Measurements from ENCODE around the gene COL21A1.

Gene COL21A1

DNA sequence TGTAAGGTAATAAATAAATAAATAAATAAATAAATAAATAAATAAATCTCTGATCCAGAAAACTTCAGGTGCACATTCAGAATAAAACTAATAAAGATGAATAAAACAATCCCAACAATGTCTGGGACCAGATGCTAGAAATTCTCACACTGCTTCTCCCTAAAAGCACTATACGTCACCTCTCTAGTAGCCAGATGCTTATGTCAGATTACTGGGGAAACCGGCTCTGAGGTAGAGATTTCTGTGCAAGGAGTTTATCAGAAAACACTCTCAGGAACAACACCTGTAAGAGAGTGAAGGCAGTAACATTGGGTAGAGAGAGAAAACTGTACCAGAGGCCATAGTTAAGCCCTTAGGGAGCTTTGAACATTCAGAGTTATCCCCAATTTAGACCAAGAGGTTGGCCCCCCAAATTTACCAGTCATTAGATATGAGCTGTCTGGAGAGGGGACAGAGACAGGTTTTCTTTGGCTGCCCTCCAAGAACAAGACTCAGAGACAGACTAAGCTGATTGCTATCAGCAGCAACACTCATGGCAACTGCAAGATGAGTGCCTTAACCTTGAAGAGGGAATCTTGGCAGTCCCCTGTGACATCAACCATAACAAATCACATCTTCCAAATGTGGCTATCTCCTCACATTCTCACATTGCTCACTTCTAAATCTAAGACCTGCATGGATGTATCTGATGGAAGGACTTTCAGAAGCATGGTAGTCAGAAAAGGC, 220.8 kb downstream of the COL21A1 start:
- Histone ChIP-seq H3K23ac (ENCODE audit: low read depth, low read length, poor library complexity) (no peak overlapping the region), H2BK12ac (ENCODE audit: low read length) (no peak overlapping the region), H2BK120ac (ENCODE audit: low read depth, low read length) (no peak overlapping the region), H3K27me3 (ENCODE audit: control insufficient read depth in 3 of 3, insufficient read depth in 3 of 3, low read depth in 1 of 3, low read length in 3 of 3) (peaks cover 0 to 2% (median 0%) of the 10 kb centered on the region in 3 experiments), H3K27ac (replicated peaks; ENCODE audit: low read length) (no peak overlapping the region), H3K9ac (ENCODE audit: low read depth, low read length, poor library complexity) (no peak overlapping the region), H3K79me1 (ENCODE audit: low read depth, low read length) (no peaks in the 10 kb centered on the region), H4K91ac (ENCODE audit: low read depth, low read length, poor library complexity) (no peak overlapping the region), H3K9me3 (replicated peaks in 1 of 2; ENCODE audit: control insufficient read depth in 2 of 2, insufficient read depth in 1 of 2, low read depth in 1 of 2, low read length in 2 of 2) (no peaks in the 10 kb centered on the region), H2BK15ac (ENCODE audit: low read length) (no peak overlapping the region), H2AK5ac (ENCODE audit: low read depth, low read length) (no peak overlapping the region), H3K4ac (ENCODE audit: low read length) (no peak overlapping the region), H2AFZ (ENCODE audit: low read length) (no peak overlapping the region), H3K4me3 (ENCODE audit: low read length in 2 of 2) (no peak overlapping the region), H2BK5ac (ENCODE audit: low read length) (no peak overlapping the region), H3K36me3 (replicated peaks in 1 of 2; ENCODE audit: control insufficient read depth in 2 of 2, insufficient read depth in 2 of 2, low read length in 2 of 2) (no peaks in the 10 kb centered on the region), H3K14ac (ENCODE audit: low read length) (no peak overlapping the region), H3K4me1 (ENCODE audit: control insufficient read depth in 2 of 2, insufficient read depth in 1 of 2, low read depth in 1 of 2, low read length in 2 of 2) (no peaks in the 10 kb centered on the region), H4K8ac (ENCODE audit: low read depth, low read length) (no peak overlapping the region), H3K4me2 (ENCODE audit: insufficient read depth, low read length, poor library complexity, severe bottlenecking) (no peak overlapping the region), H3K18ac (ENCODE audit: low read length) (no peak overlapping the region)
- no CpG with 5 or more reads among the region's 2 CpGs for WGBS, 2 donors (ENCODE audit: extremely low coverage in 2 of 2, insufficient read length in 2 of 2, insufficient replicate concordance in 1 of 2)
- no peak for DNase-seq (ENCODE audit: low spot score)

DNA sequence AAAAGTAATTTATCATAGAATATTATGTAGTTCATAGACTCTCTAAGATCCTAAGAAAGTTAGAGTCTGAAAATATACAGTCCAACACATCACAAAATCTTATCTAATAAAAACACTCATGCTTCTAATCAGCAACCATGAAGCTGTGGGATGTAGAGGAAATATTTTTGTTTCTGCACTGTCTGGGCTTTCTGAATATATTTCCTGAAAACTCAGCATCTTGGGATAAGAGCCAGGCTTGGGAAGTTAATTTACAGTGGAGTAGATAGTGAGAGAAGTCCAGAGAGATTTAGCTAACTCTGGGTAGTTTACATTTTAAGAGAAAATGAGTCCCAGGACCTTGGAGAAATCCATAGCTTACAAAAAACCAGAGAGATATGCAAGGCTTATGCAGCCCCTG, 221.6 kb downstream of the COL21A1 start:
- H3K4me2 ChIP-seq (ENCODE audit: insufficient read depth, low read length, poor library complexity, severe bottlenecking): no peak overlapping the region
- H4K8ac ChIP-seq (ENCODE audit: low read depth, low read length): no peak overlapping the region
- no peak overlapping the region for H2BK15ac ChIP-seq (ENCODE audit: low read length)
- DNase-seq (ENCODE audit: low spot score): no peak
- H3K4me3 ChIP-seq (ENCODE audit: low read length in 2 of 2): no peak overlapping the region
- no peaks in the 10 kb centered on the region for H3K36me3 ChIP-seq (replicated peaks in 1 of 2; ENCODE audit: control insufficient read depth in 2 of 2, insufficient read depth in 2 of 2, low read length in 2 of 2)
- no peak overlapping the region for H3K27ac ChIP-seq (replicated peaks; ENCODE audit: low read length)
- peaks cover 0 to 2% (median 0%) of the 10 kb centered on the region in 3 experiments for H3K27me3 ChIP-seq (ENCODE audit: control insufficient read depth in 3 of 3, insufficient read depth in 3 of 3, low read depth in 1 of 3, low read length in 3 of 3)
- H3K79me1 ChIP-seq (ENCODE audit: low read depth, low read length): no peaks in the 10 kb centered on the region
- H2BK12ac ChIP-seq (ENCODE audit: low read length): no peak overlapping the region
- no peak overlapping the region for H3K4ac ChIP-seq (ENCODE audit: low read length)
- no peak overlapping the region for H3K23ac ChIP-seq (ENCODE audit: low read depth, low read length, poor library complexity)
- no peaks in the 10 kb centered on the region for H3K4me1 ChIP-seq (ENCODE audit: control insufficient read depth in 2 of 2, insufficient read depth in 1 of 2, low read depth in 1 of 2, low read length in 2 of 2)
- H3K14ac ChIP-seq (ENCODE audit: low read length): no peak overlapping the region
- H2AFZ ChIP-seq (ENCODE audit: low read length): no peak overlapping the region
- no peak overlapping the region for H2AK5ac ChIP-seq (ENCODE audit: low read depth, low read length)
- H3K9me3 ChIP-seq (replicated peaks in 1 of 2; ENCODE audit: control insufficient read depth in 2 of 2, insufficient read depth in 1 of 2, low read depth in 1 of 2, low read length in 2 of 2): no peaks in the 10 kb centered on the region
- H3K9ac ChIP-seq (ENCODE audit: low read depth, low read length, poor library complexity): no peak overlapping the region
- H2BK5ac ChIP-seq (ENCODE audit: low read length): no peak overlapping the region
- no peak overlapping the region for H4K91ac ChIP-seq (ENCODE audit: low read depth, low read length, poor library complexity)
- no peak overlapping the region for H2BK120ac ChIP-seq (ENCODE audit: low read depth, low read length)
- no peak overlapping the region for H3K18ac ChIP-seq (ENCODE audit: low read length)

- no CpG with 5 or more reads among the region's 5 CpGs for whole genome bisulfite sequencing, 2 donors (ENCODE audit: extremely low coverage in 2 of 2, insufficient read length in 2 of 2, insufficient replicate concordance in 1 of 2)
- no peak overlapping the region for H3K9ac ChIP-seq (ENCODE audit: low read depth, low read length, poor library complexity)
- H4K91ac ChIP-seq (ENCODE audit: low read depth, low read length, poor library complexity): no peak overlapping the region
- H3K79me1 ChIP-seq (ENCODE audit: low read depth, low read length): no peaks in the 10 kb centered on the region
- H3K4ac ChIP-seq (ENCODE audit: low read length): no peak overlapping the region
- no peak overlapping the region for H2BK5ac ChIP-seq (ENCODE audit: low read length)
- no peak overlapping the region for H2BK12ac ChIP-seq (ENCODE audit: low read length)
- no peaks in the 10 kb centered on the region for H3K36me3 ChIP-seq (replicated peaks in 1 of 2; ENCODE audit: control insufficient read depth in 2 of 2, insufficient read depth in 2 of 2, low read length in 2 of 2)
- H3K18ac ChIP-seq (ENCODE audit: low read length): no peak overlapping the region
- no peak overlapping the region for H3K23ac ChIP-seq (ENCODE audit: low read depth, low read length, poor library complexity)
- H3K9me3 ChIP-seq (replicated peaks in 1 of 2; ENCODE audit: control insufficient read depth in 2 of 2, insufficient read depth in 1 of 2, low read depth in 1 of 2, low read length in 2 of 2): no peaks in the 10 kb centered on the region
- H3K27ac ChIP-seq (replicated peaks; ENCODE audit: low read length): no peak overlapping the region
- DNase-seq (ENCODE audit: low spot score): no peak
- H3K4me3 ChIP-seq (ENCODE audit: low read length in 2 of 2): no peak overlapping the region
- H2AK5ac ChIP-seq (ENCODE audit: low read depth, low read length): no peak overlapping the region
- peaks cover 0 to 2% (median 0%) of the 10 kb centered on the region in 3 experiments for H3K27me3 ChIP-seq (ENCODE audit: control insufficient read depth in 3 of 3, insufficient read depth in 3 of 3, low read depth in 1 of 3, low read length in 3 of 3)
- H4K8ac ChIP-seq (ENCODE audit: low read depth, low read length): no peak overlapping the region
- no peak overlapping the region for H2BK15ac ChIP-seq (ENCODE audit: low read length)
- no peak overlapping the region for H3K4me2 ChIP-seq (ENCODE audit: insufficient read depth, low read length, poor library complexity, severe bottlenecking)
- H2AFZ ChIP-seq (ENCODE audit: low read length): no peak overlapping the region
- no peaks in the 10 kb centered on the region for H3K4me1 ChIP-seq (ENCODE audit: control insufficient read depth in 2 of 2, insufficient read depth in 1 of 2, low read depth in 1 of 2, low read length in 2 of 2)
- no peak overlapping the region for H2BK120ac ChIP-seq (ENCODE audit: low read depth, low read length)
- no peak overlapping the region for H3K14ac ChIP-seq (ENCODE audit: low read length)
Observed at GRCh38 chr6:56024931-56025330, 222.4 kb downstream of the COL21A1 start.

DNA sequence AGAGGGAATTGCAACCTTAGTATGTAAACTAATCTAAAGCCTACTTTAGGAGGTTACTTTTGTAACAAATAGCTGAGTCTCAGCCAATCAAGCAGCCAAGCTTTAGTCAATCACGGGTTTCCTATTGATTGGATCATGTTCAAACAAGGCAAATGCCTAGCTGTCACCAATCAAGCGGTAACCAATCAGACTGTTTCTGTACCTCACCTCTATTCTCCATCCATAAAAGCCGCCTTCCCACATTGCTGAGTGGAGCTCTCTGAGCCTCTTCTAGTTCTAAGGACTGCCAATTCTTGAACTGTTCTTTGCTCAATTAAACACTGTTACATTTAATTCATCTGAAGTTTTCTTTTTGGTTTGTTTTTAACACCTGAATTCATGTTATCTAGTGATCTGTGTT, 223.6 kb downstream of the COL21A1 start:
- H3K4me2 ChIP-seq (ENCODE audit: insufficient read depth, low read length, poor library complexity, severe bottlenecking): no peak overlapping the region
- H3K79me1 ChIP-seq (ENCODE audit: low read depth, low read length): no peaks in the 10 kb centered on the region
- no peak overlapping the region for H2BK5ac ChIP-seq (ENCODE audit: low read length)
- H3K9ac ChIP-seq (ENCODE audit: low read depth, low read length, poor library complexity): no peak overlapping the region
- no peak overlapping the region for H3K14ac ChIP-seq (ENCODE audit: low read length)
- DNase-seq (ENCODE audit: low spot score): no peak
- no peak overlapping the region for H2AFZ ChIP-seq (ENCODE audit: low read length)
- H3K4ac ChIP-seq (ENCODE audit: low read length): no peak overlapping the region
- H2BK120ac ChIP-seq (ENCODE audit: low read depth, low read length): no peak overlapping the region
- no peak overlapping the region for H3K18ac ChIP-seq (ENCODE audit: low read length)
- H2BK12ac ChIP-seq (ENCODE audit: low read length): no peak overlapping the region
- H3K27me3 ChIP-seq (ENCODE audit: control insufficient read depth in 3 of 3, insufficient read depth in 3 of 3, low read depth in 1 of 3, low read length in 3 of 3): peaks cover 0 to 2% (median 0%) of the 10 kb centered on the region in 3 experiments
- H3K4me3 ChIP-seq (ENCODE audit: low read length in 2 of 2): no peak overlapping the region
- H3K36me3 ChIP-seq (replicated peaks in 1 of 2; ENCODE audit: control insufficient read depth in 2 of 2, insufficient read depth in 2 of 2, low read length in 2 of 2): no peaks in the 10 kb centered on the region
- no peaks in the 10 kb centered on the region for H3K9me3 ChIP-seq (replicated peaks in 1 of 2; ENCODE audit: control insufficient read depth in 2 of 2, insufficient read depth in 1 of 2, low read depth in 1 of 2, low read length in 2 of 2)
- H2AK5ac ChIP-seq (ENCODE audit: low read depth, low read length): no peak overlapping the region
- H3K23ac ChIP-seq (ENCODE audit: low read depth, low read length, poor library complexity): no peak overlapping the region
- no peak overlapping the region for H2BK15ac ChIP-seq (ENCODE audit: low read length)
- no CpG with 5 or more reads among the region's 3 CpGs for WGBS, 2 donors (ENCODE audit: extremely low coverage in 2 of 2, insufficient read length in 2 of 2, insufficient replicate concordance in 1 of 2)
- H4K91ac ChIP-seq (ENCODE audit: low read depth, low read length, poor library complexity): no peak overlapping the region
- no peaks in the 10 kb centered on the region for H3K4me1 ChIP-seq (ENCODE audit: control insufficient read depth in 2 of 2, insufficient read depth in 1 of 2, low read depth in 1 of 2, low read length in 2 of 2)
- no peak overlapping the region for H4K8ac ChIP-seq (ENCODE audit: low read depth, low read length)
- H3K27ac ChIP-seq (replicated peaks; ENCODE audit: low read length): no peak overlapping the region
